ENCODE measurements around the gene MAP3K20. TPM values are rescaled to one million over a fixed set of nuclear protein-coding genes. Genes with fewer than 3 reads are reported as not detected.
"Not testable (repeated sequence)": the region's sequence is repeated elsewhere in the genome, so short reads cannot be mapped to it uniquely, and the experiment has no call there.

MAP3K20 gene
- total RNA-seq, 1 donor from 2014 or later: 23.5 TPM

DNA sequence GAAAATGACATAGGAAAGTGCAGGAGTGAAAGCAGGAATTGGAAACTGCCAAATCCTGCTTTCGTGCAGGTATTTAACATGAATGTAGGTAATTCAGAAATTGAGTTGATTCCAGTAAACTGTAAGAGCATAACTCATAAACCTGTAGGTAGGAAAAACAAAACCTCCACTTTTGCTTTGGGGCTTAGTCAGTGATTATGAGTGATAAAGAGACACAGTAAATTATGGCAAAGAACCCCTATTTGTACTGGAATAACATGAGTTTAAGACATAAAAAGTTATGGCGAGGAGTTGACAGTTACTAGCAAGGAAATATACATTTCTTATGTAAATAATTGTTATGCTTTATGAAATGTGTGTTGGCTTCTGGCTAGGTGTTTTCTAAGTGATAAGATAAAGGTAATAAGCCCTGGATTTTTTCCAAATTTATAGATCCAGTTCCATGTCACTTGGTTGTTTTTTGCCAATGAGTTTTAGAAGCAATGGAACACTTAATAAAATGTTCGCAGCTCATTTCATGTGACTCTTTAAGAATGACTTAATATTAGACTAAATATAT is 17.3 kb downstream of the MAP3K20 start:
- no peak for DNase-seq (ENCODE audit: extremely low spot score, unreplicated experiment)
- peaks cover 11% of the 10 kb centered on the region for H3K4me1 Mint-ChIP-seq (ENCODE audit: unreplicated experiment)
- peaks cover 10% of the 10 kb centered on the region for H3K36me3 Mint-ChIP-seq
- H3K27ac Mint-ChIP-seq: no peak overlapping the region
- no peaks in the 10 kb centered on the region for H3K27me3 Mint-ChIP-seq
- no peak for TF ChIP-seq CTCF (conservative IDR thresholded peaks at IDR 0.05)
- H3K9me3 Mint-ChIP-seq: no peaks in the 10 kb centered on the region
- no peak overlapping the region for H3K4me3 Mint-ChIP-seq

DNA sequence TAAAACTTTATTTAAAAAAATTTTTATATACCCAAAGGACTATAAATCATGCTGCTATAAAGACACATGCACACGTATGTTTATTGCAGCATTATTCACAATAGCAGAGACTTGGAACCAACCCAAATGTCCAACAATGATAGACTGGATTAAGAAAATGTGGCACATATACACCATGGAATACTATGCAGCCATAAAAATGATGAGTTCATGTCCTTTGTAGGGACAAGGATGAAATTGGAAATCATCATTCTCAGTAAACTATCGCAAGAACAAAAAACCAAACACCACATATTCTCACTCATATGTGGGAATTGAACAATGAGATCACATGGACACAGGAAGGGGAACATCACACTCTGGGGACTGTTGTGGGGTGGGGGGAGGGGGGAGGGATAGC is 18.0 kb downstream of the MAP3K20 start:
- H3K9me3 Mint-ChIP-seq, H3K27ac Mint-ChIP-seq: not testable (repeated sequence)
- H3K4me1 Mint-ChIP-seq (ENCODE audit: unreplicated experiment): peaks cover 11% of the 10 kb centered on the region

GRCh38 chr2:173094731-173095130 is 19.1 kb downstream of the MAP3K20 start:
- Mint-ChIP-seq H3K4me3 (no peak overlapping the region), H3K27me3 (no peaks in the 10 kb centered on the region), H3K36me3 (peaks cover 10% of the 10 kb centered on the region), H3K9me3 (no peaks in the 10 kb centered on the region), H3K4me1 (ENCODE audit: unreplicated experiment) (peaks cover 11% of the 10 kb centered on the region), H3K27ac (no peak overlapping the region)
- no peak for DNase-seq (ENCODE audit: extremely low spot score, unreplicated experiment)
- no peak for TF ChIP-seq CTCF (conservative IDR thresholded peaks at IDR 0.05)

More for the DNA sequence above, 18.0 kb downstream of the MAP3K20 start:
- H3K36me3 Mint-ChIP-seq: peaks cover 10% of the 10 kb centered on the region
- DNase-seq (ENCODE audit: extremely low spot score, unreplicated experiment); H3K27me3 Mint-ChIP-seq; H3K4me3 Mint-ChIP-seq: not testable (repeated sequence)

DNA sequence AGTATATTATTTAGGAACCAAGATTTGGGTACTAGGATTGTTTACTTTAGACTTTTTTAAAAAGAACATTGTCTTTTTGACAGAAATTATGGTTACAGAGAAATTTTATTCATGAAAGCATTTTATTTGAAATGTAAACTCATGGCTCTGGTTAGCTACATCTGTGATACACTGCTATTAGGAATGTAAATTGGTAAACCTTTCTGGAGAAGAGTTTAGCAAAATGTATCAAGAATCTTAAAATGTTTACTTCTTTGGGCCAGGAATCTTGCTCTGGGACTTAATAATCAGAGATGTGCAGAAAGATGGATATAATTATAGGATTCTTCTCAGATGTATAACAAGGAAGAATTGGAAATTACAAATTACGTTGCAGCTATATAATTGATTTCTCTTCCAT is 19.7 kb downstream of the MAP3K20 start:
- Mint-ChIP-seq H3K4me1 (ENCODE audit: unreplicated experiment) (peaks cover 8% of the 10 kb centered on the region), H3K4me3 (no peak overlapping the region), H3K27me3 (no peaks in the 10 kb centered on the region), H3K9me3 (no peaks in the 10 kb centered on the region), H3K27ac (no peak overlapping the region), H3K36me3 (peaks cover 10% of the 10 kb centered on the region)
- DNase-seq (ENCODE audit: extremely low spot score, unreplicated experiment): no peak
- no peak for TF ChIP-seq CTCF (conservative IDR thresholded peaks at IDR 0.05)

DNA sequence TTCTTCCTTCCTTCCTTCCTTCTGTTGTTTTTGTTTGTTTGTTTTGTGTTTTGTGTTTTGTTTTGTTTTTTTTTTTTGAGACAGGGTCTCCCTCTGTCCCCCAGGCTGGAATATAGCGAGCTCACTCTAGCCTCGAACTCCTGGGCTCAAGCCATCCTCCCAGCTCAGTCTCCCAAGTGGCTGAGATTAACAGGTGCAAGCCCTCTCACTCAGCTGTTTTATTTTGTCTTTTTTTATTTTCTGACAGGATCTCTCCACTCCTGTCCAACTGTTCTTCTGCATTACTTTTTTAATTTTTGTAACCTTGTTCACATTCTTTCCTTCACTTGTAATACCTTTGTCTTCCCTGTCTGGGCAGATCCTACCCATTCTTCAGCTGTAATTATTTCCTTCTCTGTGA is 23.6 kb downstream of the MAP3K20 start:
- no peak for TF ChIP-seq CTCF (conservative IDR thresholded peaks at IDR 0.05)
- no peak overlapping the region for H3K4me3 Mint-ChIP-seq

GRCh38 chr2:173099804-173100203 is 24.2 kb downstream of the MAP3K20 start:
- H3K27me3 Mint-ChIP-seq: no peaks in the 10 kb centered on the region
- no peak for DNase-seq (ENCODE audit: extremely low spot score, unreplicated experiment)
- H3K36me3 Mint-ChIP-seq: peaks cover 5% of the 10 kb centered on the region
- TF ChIP-seq CTCF (conservative IDR thresholded peaks at IDR 0.05): no peak
- H3K4me1 Mint-ChIP-seq (ENCODE audit: unreplicated experiment): no peaks in the 10 kb centered on the region
- H3K4me3 Mint-ChIP-seq: no peak overlapping the region
- no peaks in the 10 kb centered on the region for H3K9me3 Mint-ChIP-seq
- H3K27ac Mint-ChIP-seq: no peak overlapping the region

More for the DNA sequence above, 23.6 kb downstream of the MAP3K20 start:
- H3K27me3 Mint-ChIP-seq: no peaks in the 10 kb centered on the region
- no peak for DNase-seq (ENCODE audit: extremely low spot score, unreplicated experiment)
- no peak overlapping the region for H3K27ac Mint-ChIP-seq
- peaks cover 9% of the 10 kb centered on the region for H3K36me3 Mint-ChIP-seq
- H3K9me3 Mint-ChIP-seq: no peaks in the 10 kb centered on the region
- H3K4me1 Mint-ChIP-seq (ENCODE audit: unreplicated experiment): no peaks in the 10 kb centered on the region

All from type B pancreatic cell (in vitro differentiated cells).